ENCODE data around the gene RETSAT.
"Not testable (repeated sequence)": the region's sequence is repeated elsewhere in the genome, so short reads cannot be mapped to it uniquely, and the experiment has no call there.

Gene RETSAT

DNA sequence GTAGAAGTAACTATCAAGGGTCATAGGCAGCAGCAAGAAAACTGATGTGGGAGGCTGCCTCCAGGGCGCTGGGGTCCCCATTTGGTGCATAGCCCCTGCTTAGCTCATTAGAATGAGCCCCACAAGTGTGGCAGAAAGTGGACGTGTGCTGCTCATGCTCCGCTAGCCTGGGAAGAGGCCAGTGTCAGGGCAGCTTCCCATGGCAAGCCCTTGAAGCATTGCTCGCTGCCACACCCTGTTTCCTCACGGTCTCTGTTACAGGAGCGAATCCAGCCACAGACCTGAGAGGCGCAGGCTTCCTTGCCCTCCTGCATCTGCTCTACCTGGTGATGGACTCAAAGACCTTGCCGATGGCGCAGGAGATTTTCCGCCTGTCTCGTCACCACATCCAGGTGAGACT, 22.8 kb upstream of the RETSAT start:
- no peak for DNase-seq

DNA sequence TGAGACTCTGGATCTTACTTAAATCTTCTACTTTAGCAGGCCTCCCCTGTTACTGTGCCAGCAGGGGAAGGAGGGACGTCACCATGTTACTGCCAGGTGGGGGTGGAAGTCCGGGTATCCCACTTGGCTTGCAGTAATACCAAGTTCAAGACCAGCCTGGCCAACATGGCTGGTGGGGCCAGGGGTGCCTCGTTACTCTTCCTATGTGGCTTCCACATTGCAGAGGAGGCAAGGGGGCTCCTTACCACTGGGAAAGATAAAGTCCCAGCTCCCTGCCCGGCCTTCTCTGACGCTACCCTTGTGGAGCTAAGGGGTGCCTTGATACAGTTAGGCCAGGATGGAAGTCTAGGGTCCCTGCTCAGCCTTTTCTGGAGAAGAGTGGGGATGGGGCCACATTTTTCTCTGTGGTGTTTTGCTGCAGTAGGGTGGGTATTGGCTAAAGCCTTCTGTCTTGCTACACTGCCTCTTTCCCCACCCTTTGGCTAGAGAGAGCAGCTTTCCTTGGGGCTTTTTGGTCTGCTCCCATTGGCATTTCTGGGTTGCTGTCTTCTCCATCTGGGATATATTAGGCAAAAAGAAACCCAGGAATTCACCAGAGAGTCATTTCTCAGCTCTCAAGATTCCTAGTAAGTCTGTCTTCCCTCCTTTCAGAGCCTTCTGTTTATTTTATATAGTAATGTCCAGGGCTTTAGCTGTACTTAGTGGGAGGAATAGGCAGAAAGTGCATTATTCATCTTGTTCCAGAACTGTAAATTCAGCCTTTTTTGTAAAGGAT, 22.1 kb upstream of the RETSAT start:
- no peak for DNase-seq

DNA sequence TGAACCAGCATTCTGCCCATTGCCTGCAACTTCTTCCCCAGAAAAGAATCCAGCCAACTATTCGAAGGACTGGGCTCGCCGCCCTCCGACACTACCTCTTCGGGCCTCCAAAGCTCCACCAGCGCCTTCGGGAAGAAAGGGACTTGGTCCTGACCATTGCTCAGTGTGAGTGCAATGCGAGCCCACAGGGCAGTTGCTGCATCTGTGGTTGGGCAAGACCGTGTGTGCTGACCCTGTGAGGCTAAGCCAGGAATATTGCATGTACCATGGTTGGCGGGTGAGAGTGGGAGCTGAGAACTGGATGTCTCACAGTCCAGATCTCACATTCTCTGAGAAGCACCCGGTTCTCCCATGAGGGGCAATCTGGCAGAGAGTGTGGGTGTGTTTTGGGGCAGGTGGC, 16.7 kb upstream of the RETSAT start:
- no peak for DNase-seq

DNA sequence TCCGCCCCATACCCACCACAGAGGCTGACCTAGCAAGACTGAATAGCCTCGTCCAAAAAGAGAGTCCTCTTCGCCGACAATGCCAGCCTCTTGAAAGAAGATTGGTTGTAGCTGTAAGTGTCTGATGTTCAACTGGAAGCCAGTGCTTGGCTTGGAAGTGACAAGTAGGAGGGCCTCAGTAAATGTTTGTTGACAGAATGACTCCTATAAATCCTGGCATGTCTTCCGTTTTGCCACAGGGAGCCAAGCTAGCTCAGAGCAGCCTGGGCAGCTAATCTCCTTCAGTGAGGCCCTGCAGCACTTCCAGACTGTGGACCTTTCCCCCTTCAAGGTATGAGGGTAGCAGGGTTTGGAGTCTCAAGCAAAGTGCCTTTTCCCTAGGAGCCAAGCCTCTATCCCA, 15.2 kb upstream of the RETSAT start:
- no peak for DNase-seq

DNA sequence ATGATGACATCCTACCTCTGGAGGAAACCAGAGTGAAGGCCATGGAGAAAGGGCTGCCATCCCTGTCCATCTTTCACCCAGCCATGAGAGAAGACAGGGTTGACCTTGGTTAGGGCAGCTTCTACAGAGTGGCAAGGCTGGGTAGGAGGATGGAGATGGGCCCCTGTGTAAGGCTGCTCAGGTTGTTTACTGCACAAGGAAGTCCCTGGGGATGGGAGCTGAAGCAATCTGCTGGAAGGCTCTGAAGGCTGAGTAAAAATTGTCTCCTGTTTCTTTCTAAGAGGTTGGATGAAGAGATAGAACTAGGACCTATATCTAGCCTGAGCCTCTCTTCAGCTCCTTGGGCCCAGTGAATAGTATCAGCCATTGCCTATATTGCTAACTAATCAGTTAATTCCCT, 14.6 kb upstream of the RETSAT start:
- no peak for DNase-seq

DNA sequence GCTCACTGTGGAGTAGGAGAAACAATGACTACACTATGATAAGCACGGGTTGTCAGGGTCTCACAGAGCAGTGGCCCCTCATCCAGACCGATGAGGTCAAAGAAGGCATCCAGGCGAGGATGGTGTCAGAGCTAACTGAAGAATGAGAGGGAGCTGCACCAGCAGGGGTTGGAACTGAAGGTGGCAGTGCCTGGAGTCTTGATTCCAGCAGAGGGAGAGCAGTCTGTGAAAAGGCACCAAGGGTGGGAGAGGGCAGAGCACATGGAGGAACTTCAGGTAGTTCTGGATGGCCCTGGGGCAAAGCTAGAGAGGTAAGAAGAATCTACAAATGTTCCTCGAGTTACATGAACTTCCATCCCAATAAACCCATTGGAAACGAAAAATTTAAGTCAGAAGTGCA, 12.9 kb upstream of the RETSAT start:
- DNase-seq, result no peak

DNA sequence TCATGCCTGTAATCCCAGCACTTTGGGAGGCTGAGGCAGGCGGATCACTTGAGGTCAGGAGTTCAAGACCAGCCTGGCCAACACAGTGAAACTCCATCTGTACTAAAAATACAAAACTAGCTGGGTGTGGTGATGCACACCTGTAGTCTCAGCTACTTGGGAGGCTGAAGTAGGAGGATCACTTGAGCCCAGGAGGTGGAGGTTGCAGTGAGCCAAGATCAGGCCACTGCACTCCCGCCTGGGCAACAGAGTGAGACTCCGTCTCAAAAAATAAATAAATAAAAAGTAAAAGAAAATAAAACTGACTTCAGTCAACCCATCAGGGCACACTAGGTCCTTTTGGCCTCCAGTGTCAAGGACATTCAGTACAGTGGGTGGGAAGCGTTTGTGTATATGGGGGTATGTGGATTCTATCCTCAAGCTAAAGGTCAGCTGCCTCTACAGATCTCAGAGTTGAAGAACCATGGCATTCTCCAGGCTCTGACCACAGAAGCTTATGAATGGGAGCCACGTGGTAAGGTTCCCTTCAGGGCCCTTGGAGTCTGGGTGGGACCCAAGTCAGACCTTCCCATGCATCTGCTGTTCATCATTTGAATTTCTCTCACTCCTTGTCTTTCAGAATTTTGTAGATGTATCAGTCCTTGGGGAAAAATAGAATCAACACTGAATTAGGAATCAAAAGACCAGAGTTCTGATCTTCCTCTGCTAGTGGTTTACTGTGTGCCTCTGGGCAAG, 8.5 kb upstream of the RETSAT start:
- not testable (repeated sequence) for DNase-seq

DNA sequence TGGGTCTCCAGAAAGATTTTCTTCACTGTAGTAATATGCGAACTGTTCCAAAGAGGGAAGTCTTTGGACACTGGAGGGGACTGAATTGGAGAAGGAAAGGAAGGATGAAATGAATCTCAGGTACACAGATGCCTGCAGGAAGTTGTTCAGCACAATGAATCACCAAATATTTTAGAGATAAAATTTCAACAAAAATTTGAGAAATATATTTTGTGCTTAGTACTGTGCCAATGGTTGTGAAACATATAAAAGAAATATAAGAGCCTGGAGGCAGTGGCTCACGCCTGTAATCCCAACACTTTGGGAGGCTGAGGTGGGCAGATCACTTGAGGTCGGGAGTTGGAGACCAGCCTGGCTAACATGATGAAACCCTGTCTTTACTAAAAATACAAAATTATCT, 3.4 kb upstream of the RETSAT start:
- DNase-seq, result no peak

DNA sequence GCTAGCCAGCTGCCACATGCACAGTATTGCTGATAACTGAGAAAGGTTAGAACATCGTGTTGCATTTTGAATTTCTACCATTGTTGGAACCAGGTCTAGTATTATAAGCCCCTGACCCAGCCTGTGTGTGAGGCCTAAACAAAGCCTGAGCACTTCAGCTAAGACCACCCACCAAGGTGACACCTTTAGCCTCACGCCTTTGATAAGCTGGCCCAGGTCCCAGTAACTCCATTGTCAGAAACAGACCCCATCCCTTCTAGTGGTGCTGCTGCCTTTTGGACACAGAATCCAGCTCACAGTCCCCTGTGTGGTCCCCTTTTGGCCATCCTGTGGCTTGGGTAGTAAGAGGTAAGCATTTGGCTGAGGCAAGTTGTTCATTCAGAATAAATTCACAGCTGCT, 1.9 kb upstream of the RETSAT start:
- no peak for DNase-seq

DNA sequence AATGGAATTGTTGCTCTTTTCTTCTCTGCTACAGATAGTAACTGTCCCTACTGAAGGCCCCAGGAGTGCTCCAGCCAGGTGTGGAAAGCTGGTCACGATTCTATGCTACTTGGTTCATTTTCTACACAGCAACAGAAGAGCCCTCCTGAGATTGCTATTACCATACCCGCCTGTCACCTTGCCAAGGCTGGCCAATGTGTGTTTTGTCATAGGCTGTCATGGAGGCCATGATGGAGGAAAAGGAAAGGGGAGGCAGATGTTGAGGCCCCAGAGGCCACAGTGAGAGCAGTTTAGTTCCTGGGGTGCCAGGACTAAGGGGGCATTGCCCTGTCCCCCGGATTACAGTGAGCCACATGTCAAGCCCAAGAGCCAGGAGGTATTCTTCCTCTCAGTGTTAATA, 1.2 kb upstream of the RETSAT start:
- DNase-seq, result no peak

DNA sequence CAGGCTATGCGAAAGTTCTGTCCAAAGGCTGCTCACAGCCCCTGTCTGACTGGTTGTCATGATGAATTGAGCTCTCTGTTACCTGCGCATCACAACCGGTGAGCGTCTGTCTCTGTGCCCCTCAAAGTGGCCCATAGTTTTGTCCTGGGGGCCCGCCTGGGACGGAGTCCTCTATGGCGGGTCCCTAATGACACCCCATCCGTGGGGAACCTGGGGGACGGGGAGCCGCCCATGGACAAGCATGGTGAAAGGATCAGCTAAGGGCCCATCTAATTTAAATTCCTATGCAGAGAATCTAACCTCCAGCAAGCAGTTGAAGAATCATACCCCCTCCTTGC, 714 bp upstream of the RETSAT start:
- no peak for DNase-seq

DNA sequence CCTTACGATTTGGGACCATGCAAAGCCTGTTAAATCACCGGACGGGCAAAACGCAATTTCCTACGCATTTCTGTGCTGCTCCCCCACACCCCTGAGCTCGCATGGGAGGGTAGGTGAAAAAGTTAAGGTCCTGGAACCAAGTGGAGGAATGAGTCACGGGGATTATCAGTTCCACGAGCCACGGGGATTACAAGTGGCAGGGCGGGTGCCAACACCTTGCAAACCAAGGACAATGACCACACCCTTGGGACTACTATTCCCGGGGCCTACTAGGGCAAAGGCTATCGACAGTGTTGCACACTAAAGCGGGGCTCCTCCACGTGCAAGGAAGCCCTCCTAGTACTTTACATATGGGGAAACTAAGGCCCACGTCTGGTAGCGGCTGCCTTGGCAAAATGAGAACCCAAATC, 447 bp downstream of the RETSAT start:
- DNase-seq, result no peak

DNA sequence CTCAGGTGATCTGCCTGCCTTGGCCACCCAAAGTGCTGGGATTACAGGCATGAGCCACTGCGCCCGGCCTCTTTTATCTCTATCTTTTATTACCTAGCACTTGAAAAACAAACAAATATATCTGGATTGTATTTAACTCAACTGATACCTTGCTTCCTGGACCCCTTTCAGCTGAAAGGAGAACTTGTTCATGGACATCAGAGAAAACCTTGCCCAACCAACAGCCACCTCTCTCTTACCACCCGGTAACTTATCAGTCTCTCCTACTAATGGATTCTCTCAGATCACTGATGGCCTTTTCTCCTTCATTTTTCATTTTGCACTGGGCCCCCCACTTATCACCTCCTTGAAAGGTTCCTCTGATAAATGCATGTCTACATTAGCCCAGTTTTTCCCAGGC, 6.7 kb downstream of the RETSAT start:
- DNase-seq, result no peak

DNA sequence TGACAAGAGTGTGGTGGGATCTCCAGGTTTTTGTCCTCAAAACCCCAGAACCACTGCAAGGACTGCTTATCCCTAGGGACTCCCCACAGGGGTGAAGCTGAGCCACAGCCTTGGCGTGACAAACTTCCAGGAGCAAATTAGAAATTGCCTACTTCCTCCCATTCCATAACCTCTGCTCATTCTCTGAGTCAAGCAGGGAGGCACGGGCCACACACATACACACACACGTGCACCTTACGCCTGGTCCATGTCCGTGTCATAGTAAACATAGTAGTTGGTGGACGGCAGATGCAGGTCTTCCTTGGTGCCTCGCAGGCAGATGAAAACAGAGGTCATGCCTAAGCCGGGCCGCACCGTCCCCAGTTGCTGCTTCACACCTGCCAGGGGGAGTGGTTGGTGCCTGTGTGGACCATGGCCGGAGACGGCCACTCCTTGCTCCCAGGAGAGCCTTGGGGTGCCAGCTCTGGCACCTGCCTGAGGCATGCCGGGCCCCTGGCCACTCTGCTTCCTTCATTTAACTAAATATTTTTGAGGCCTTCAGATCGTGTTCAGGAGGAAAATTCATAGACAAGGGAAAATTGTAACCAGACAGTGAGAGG, 9.9 kb downstream of the RETSAT start:
- DNase-seq, result no peak

DNA sequence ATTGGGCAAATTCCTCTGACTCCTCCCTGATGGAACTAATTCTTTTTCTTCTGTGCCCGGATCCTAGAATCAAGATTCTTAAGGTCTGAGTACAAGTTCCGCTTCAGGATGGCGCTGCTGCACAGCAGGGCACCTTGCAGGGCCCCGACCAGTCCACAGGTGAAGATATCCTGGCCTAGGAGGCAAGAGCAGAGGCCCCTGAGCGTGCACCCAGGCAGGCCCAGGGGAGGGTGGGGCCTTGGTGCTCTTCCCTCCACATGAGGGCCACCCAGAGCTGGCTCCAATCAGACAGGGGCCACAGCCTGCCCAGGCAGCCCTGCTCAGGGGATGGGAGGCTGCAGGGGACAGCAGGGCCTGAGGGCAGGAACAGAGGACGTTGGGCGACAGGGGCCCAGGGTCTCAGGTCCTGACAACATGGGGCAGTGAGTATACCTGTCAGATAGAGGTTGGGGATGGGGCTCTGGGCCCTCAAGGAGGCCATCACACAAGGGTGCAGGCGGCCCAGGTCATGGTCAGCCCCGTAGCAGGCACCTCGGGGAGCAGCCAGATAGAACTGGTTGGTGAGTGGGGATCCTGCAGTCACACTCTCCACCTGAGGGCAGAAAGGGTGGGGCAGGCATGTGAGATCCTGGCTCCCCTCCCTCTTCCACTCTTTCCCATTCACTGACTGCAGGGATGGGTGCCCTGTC, 11.0 kb downstream of the RETSAT start:
- not testable (repeated sequence) for DNase-seq

DNA sequence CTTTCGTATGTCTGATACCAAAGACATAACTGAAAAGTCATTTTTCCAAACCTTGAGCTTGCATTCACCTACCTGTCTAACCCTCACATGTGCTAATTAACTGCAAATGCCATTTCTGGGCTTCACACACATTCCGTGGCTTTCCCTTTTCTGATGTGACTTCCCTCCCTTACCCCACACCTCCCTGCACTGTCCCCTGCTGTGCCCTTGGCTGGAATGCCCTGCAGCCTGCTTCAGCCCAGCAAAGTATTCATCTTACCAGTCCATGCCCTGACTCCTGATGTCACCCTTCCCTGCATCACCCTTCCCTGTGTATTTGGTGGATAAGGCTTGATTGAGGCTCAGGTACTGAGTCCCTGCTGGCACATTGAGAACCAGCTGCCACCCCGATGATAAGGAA, 12.2 kb downstream of the RETSAT start:
- no peak for DNase-seq

DNA sequence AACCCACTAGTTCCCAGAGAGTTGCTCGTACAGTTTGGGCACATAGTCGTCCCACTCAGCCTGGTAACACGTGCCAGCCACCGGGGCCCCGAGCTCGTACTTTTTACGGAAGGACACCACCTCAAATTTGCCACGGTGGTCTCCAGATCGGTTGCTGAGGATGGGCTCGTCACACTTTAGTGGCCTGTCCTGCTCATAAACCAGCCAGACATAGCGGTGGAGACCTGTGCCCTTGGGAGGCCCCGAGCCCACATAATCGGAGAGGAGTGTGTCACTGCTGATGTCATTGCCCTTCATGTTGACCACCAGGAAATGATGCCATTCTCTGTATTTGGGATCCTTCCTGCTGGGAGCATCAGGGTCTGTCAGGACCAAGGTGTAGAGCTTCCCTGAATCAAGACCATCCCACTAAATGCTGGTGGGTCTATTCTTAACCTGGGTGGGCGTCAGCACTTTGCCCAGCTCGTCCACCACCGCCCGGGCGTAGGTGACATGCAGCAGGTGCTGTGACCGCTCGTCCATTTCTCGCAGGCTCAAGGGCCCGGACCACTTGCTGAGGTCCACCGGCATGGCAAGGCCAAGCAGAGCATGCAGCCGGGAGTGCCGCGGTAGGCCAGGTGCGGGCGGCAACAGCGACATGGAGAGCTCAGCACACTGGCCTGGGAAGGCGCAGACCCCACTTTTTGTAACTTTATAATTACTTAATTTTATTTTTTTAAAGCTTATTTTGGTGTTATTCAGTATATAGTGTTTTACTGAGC, 12.9 kb downstream of the RETSAT start:
- no peak for DNase-seq

DNA sequence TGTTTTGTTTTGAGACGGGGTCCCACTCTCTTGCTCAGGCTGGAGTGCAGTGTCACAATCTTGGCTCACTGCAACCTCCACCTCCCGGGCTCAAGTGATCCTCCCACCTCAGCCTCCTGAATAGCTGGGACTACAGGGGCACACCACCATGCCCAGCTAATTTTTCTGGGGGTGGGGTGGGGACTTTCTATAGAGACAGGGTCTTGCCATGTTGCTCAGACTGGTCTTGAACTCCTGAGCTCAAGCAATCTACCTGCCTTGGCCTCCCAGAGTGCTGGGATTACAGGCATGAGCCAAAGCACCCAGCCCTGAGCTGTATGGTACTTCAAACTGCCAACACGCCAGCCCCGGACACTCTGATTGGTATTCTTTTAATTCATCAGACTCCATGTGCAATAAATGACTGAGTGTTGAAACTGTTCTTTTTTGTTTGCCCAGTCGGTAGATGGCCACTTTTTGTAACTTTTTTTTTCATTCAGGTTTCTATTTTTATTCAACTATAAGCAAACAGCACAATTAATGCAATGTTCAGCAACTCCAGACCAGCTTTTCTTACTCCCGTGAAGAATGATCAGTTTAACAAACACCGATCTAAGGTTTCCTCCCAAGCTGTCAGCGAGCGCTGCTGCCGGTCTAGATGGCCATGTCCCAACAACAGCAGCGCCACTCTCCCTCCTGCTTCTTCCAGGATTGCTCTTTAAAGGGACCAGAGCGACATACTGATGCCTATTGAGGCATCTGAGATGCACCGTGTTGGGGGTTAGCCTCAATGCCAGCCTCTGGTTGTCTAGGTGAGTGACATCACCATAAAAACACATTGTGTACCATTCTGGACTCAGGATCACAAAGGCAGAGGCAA, 14.1 kb downstream of the RETSAT start:
- DNase-seq, result no peak

DNA sequence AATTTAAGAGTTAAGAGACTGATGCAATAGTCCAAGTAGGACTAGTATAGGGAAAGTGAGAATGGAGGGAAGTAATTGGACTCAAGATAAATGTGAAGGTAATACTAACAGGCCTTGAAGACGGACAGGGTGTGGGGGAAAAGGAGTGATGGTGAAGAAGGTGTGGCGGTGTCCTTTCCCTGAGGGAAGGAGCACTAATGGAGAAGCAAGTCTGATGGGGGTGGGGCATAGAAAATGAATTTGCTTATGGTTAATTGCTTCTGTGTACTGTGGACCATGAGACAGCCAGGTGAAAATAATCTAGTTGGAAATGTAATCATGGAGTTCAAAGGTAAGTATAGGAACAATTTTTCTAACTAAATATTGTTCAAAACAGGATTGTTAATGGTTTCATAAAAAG, 19.4 kb downstream of the RETSAT start:
- DNase-seq, result no peak

DNA sequence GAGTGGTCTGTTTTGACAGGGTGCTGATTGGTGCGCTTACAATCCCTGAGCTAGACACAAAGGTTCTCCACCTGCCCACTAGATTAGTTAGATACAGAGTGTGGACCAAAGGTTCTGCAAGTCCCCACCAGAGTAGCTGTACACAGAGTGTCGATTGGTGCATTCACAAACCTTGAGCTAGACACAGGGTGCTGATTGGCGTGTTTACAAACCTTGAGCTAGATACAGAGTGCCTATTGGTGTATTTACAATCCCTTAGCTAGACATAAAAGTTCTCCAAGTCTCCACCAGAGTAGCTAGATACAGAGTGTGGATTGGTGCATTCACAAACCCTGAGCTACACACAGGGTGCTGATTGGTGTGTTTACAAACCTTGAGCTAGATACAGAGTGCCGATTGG, 20.5 kb downstream of the RETSAT start:
- not testable (repeated sequence) for DNase-seq

DNA sequence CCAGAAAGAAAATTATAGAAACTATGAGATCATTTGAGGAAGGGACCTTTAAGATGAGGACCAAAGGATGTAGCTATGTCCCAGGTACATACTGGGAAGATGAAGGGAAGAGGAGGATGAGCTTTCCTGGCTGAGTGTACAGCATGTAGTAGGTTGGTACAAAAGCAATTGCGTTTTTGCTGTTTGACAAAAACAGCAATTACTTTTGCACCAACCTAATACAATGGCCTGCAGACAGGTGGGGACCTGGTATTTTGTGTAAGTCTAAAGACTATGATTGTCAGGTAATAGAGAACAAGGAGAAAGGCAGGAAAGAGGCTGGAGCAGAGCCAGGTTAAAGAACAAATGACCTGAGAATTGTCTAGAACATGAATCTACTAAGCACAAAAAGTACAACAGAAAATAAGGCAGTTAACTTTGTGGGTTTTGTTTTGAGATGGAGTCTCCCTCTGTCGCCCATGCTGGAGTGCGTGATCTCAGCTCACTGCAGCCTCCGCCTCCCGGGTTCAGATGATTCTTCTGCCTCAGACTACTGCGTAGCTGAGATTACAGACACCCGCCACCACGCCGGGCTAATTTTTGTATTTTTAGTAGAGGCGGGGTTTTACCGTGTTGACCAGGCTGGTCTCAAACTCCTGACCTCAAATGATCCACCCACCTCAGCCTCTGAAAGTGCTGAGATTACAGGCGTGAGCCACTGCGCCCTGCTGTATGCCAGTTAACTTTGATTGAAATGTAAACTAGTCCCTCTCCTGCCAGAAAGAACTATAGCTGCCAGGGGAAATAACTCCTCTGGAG, 23.3 kb downstream of the RETSAT start:
- DNase-seq, result no peak
